HCT116 (cell line): ENCODE measurements around the gene PHOX2A. TPM values are rescaled to one million over a fixed set of nuclear protein-coding genes. Genes with fewer than 3 reads are reported as not detected.

Experiments
- ATAC-seq: fragments of 200-7000 bp; cut with Tn5 transposase; 2 replicates; pipeline ENCODE4 v1.9.1; 2020; ENCODE audit warnings: mild to moderate bottlenecking, moderate library complexity
- BruUV-seq: library from RNA; stranded (reverse); fragments of 400-500 nt; replicated peaks from 2 replicates; lab custom pipeline; 2021; lab: Mats Ljungman, UMichigan
- CTCF ChIA-PET: fragments of 300-600 bp; sonication (Branson Sonifier 250); formaldehyde crosslinking; loops from one replicate; lab custom pipeline; 2021; ENCODE audit warnings: antibody characterized with exemption; lab: Charles Lee
- POLR2A ChIA-PET: fragments of 300-600, 350-600 bp; sonication (Branson Sonifier 250); formaldehyde crosslinking; loops from one replicate; lab custom pipeline; 2021; ENCODE audit warnings: antibody characterized with exemption; lab: Charles Lee
- RAD21 ChIA-PET, 2 experiments: fragments of 300-600 bp; sonication (Branson Sonifier 250); formaldehyde crosslinking; loops; one replicate each; lab custom pipeline; 2023; ENCODE audit warnings: low total read pairs in 2 of 2; ENCODE audit not compliant: uncharacterized antibody in 2 of 2, unreplicated experiment in 2 of 2, low non-redundant PET in 1 of 2; lab: Charles Lee
- DNase-seq: peaks from one replicate; pipeline ENCODE4 v3.0.0-alpha.2; 2010; ENCODE audit warnings: low read depth, low spot score
- H2AFZ ChIP-seq: fragments of 200-600 bp; shearing (Covaris generic), sonication (generic); 2 replicates; pipeline ENCODE4 v1.6.1; 2017; ENCODE audit warnings: low read depth, mixed run types, mixed read lengths, antibody characterized with exemption, low read length; ENCODE audit not compliant: poor library complexity, severe bottlenecking
- H3K27ac ChIP-seq: 2 replicates; pipeline ENCODE4 v1.5.1; 2012; ENCODE audit warnings: low read depth, low read length
- H3K27me3 ChIP-seq: fragments of 200-600 bp; sonication (generic); 2 replicates; pipeline ENCODE4 v1.6.1; 2016; ENCODE audit warnings: mixed run types, low read length, mixed read lengths; ENCODE audit not compliant: insufficient read depth
- H3K36me3 ChIP-seq, 2 experiments: fragments of 200-500 bp in 1 of 2; fragments of 200-600 bp in 1 of 2; sonication (Bioruptor generic) in 1 of 2; sonication (generic) in 1 of 2; 2 replicates each; pipeline versions ENCODE4 v1.5.1 to v1.6.1; 2014 to 2016; ENCODE audit warnings: low read length in 2 of 2, inconsistent platforms in 1 of 2, mixed read lengths in 1 of 2, mixed run types in 1 of 2; ENCODE audit not compliant: insufficient read depth in 2 of 2, control insufficient read depth in 1 of 2
- H3K4me1 ChIP-seq, 2 experiments: fragments of 200-600 bp in 1 of 2; sonication (generic) in 1 of 2; 2 replicates each; pipeline versions ENCODE4 v1.5.1 to v1.6.1; 2012 to 2017; ENCODE audit warnings: low read length in 2 of 2, inconsistent platforms in 1 of 2, mild to moderate bottlenecking in 1 of 2, mixed read lengths in 1 of 2, mixed run types in 1 of 2, moderate library complexity in 1 of 2; ENCODE audit not compliant: insufficient read depth in 2 of 2, control insufficient read depth in 1 of 2
- H3K4me2 ChIP-seq: fragments of 200-600 bp; sonication (generic); 2 replicates; pipeline ENCODE4 v1.6.1; 2017; ENCODE audit warnings: mixed run types, low read length, mixed read lengths
- H3K4me3 ChIP-seq, 2 experiments: fragments of 200-600 bp in 1 of 2; sonication (generic) in 1 of 2; replicated peaks in 1 of 2; 2 replicates each; pipeline ENCODE4 v1.5.1; 2011 to 2016; ENCODE audit warnings: low read length in 2 of 2, control low read depth in 1 of 2, low read depth in 1 of 2, mild to moderate bottlenecking in 1 of 2, mixed read lengths in 1 of 2, mixed run types in 1 of 2
- H3K79me2 ChIP-seq: fragments of 200-600 bp; sonication (generic); 2 replicates; pipeline ENCODE4 v1.6.1; 2017; ENCODE audit warnings: mild to moderate bottlenecking, mixed run types, low read length, moderate library complexity, mixed read lengths; ENCODE audit not compliant: insufficient read depth
- H3K9ac ChIP-seq: fragments of 200-600 bp; sonication (generic); 2 replicates; pipeline ENCODE4 v1.6.1; 2016; ENCODE audit warnings: low read length, mixed read lengths
- H3K9me2 ChIP-seq: fragments of 200-600 bp; sonication (generic), shearing (Covaris generic); 2 replicates; pipeline ENCODE4 v1.6.1; 2017; ENCODE audit warnings: mixed run types, mild to moderate bottlenecking, moderate library complexity; ENCODE audit not compliant: insufficient read depth
- H3K9me3 ChIP-seq, 2 experiments: fragments of 200-500 bp in 1 of 2; fragments of 200-600 bp in 1 of 2; sonication (Bioruptor generic) in 1 of 2; sonication (generic) in 1 of 2; 2 replicates each; pipeline ENCODE4 v1.6.1; 2014 to 2017; ENCODE audit warnings: low read length in 2 of 2, mixed read lengths in 2 of 2, inconsistent platforms in 1 of 2, low read depth in 1 of 2, mild to moderate bottlenecking in 1 of 2, mixed run types in 1 of 2, moderate library complexity in 1 of 2; ENCODE audit not compliant: control insufficient read depth in 1 of 2, insufficient read depth in 1 of 2
- H4K20me1 ChIP-seq: fragments of 200-600 bp; sonication (generic), shearing (Covaris generic); 2 replicates; pipeline ENCODE4 v1.6.1; 2017; ENCODE audit warnings: mixed run types, mild to moderate bottlenecking, moderate library complexity; ENCODE audit not compliant: insufficient read depth
- ATF3 ChIP-seq: IDR thresholded peaks from 2 replicates; pipeline ENCODE4 v1.6.1; 2012
- CEBPB ChIP-seq: IDR thresholded peaks from 2 replicates; pipeline ENCODE4 v1.6.1; 2012; ENCODE audit warnings: low read depth
- CTCF ChIP-seq, 3 experiments: fragments of 200-600 bp in 1 of 3; sonication (generic) in 1 of 3; IDR thresholded peaks in 2 of 3; conservative IDR thresholded peaks in 1 of 3; 2 replicates each; pipeline ENCODE4 v1.5.1; 2012 to 2017; ENCODE audit warnings: low read depth in 2 of 3, low read length in 2 of 3, antibody characterized with exemption in 1 of 3, borderline replicate concordance in 1 of 3, control low read depth in 1 of 3, mild to moderate bottlenecking in 1 of 3, mixed read lengths in 1 of 3, mixed run types in 1 of 3, moderate library complexity in 1 of 3; ENCODE audit not compliant: insufficient read depth in 1 of 3
- EGR1 ChIP-seq: IDR thresholded peaks from 2 replicates; pipeline ENCODE4 v1.6.1; 2012; ENCODE audit warnings: low read depth
- ELF1 ChIP-seq: IDR thresholded peaks from 2 replicates; pipeline ENCODE4 v1.6.1; 2012; ENCODE audit warnings: low read depth, borderline replicate concordance
- EZH2phosphoT487 ChIP-seq: fragments of 200-600 bp; IDR thresholded peaks from 2 replicates; pipeline ENCODE4 v1.6.1; 2018; ENCODE audit warnings: antibody characterized with exemption, borderline replicate concordance
- MAX ChIP-seq: IDR thresholded peaks from 2 replicates; pipeline ENCODE4 v1.6.1; 2012
- POLR2A ChIP-seq: IDR thresholded peaks from 2 replicates; pipeline ENCODE4 v1.7.0; 2011; ENCODE audit warnings: borderline replicate concordance; ENCODE audit not compliant: insufficient read depth, insufficient read length; ENCODE audit errors: extremely low read depth
- POLR2AphosphoS5 ChIP-seq: IDR thresholded peaks from 2 replicates; pipeline ENCODE4 v1.6.1; 2011; ENCODE audit warnings: mild to moderate bottlenecking, low read depth, low read length, moderate library complexity
- RAD21 ChIP-seq: IDR thresholded peaks from 2 replicates; pipeline ENCODE4 v1.6.1; 2012; ENCODE audit warnings: low read depth, mild to moderate bottlenecking
- SIN3A ChIP-seq: IDR thresholded peaks from 2 replicates; pipeline ENCODE4 v1.6.1; 2012; ENCODE audit warnings: low read depth
- SP1 ChIP-seq: IDR thresholded peaks from 2 replicates; pipeline ENCODE4 v1.6.1; 2012; ENCODE audit warnings: low read depth
- SRF ChIP-seq: IDR thresholded peaks from 2 replicates; pipeline ENCODE4 v1.6.1; 2012; ENCODE audit warnings: low read depth
- TCF7L2 ChIP-seq: IDR thresholded peaks from 2 replicates; pipeline ENCODE4 v1.7.0; 2011; ENCODE audit warnings: borderline replicate concordance, inconsistent platforms; ENCODE audit not compliant: insufficient read depth, insufficient read length; ENCODE audit errors: extremely low read depth
- YY1 ChIP-seq: IDR thresholded peaks from 2 replicates; pipeline ENCODE4 v1.6.1; 2011; ENCODE audit warnings: low read length, low read depth, moderate library complexity, mild to moderate bottlenecking; ENCODE audit not compliant: insufficient replicate concordance; ENCODE audit errors: extremely low read depth
- ZFX ChIP-seq: fragments of 450-650 bp; IDR thresholded peaks from 2 replicates; pipeline ENCODE4 v1.6.1; 2017
- ZNF274 ChIP-seq: fragments of 200-500 bp; sonication (Bioruptor generic); IDR thresholded peaks from 2 replicates; pipeline ENCODE4 v1.6.1; 2014; ENCODE audit warnings: mild to moderate bottlenecking, low read depth, low read length, inconsistent platforms
- intact Hi-C: fragments of 100-400 bp; cut with micrococcal nuclease; formaldehyde crosslinking; loops from 2 replicates; pipeline ENCODE4 v1.10.0; 2022
- total RNA-seq: library from RNA; stranded (reverse); gene quantifications from one replicate; pipeline ENCODE4 v1.2.1, GENCODE V29; 2021; ENCODE audit not compliant: unreplicated experiment

The PHOX2A gene
- total RNA-seq, 1 experiment from 2014 or later: not detected

- ATAC-seq: no peak
- no peak overlapping the region for H3K27ac ChIP-seq
- no peaks in the 10 kb centered on the region for H3K36me3 ChIP-seq
- H3K9me2 ChIP-seq: no peaks in the 10 kb centered on the region
- no peak overlapping the region for H2AFZ ChIP-seq
- no peaks in the 10 kb centered on the region for H4K20me1 ChIP-seq
- H3K4me2 ChIP-seq: no peak overlapping the region
- BruUV-seq: no TSS peak
- intact Hi-C loops: no loop called here
- no peak overlapping the region for H3K9ac ChIP-seq
- H3K4me3 ChIP-seq: no peak overlapping the region
- CTCF ChIA-PET: no interaction called here
- no peaks in the 10 kb centered on the region; a peak in 1 of 4 replicates for H3K4me1 ChIP-seq
- H3K9me3 ChIP-seq: no peaks in the 10 kb centered on the region
- no peak for DNase-seq
- no peaks in the 10 kb centered on the region for H3K27me3 ChIP-seq
- POLR2A ChIA-PET: no interaction called here
- RAD21 ChIA-PET: no interaction called here
- TF ChIP-seq ZFX (no peak), CTCF (IDR thresholded peaks at IDR 0.05 in 2 of 3, conservative IDR thresholded peaks at IDR 0.05 in 1 of 3; ENCODE audit: borderline replicate concordance in 1 of 3, insufficient read depth in 1 of 3, low read depth in 2 of 3, low read length in 2 of 3) (no peak), RAD21 (no peak), ATF3 (no peak), ZNF274 (no peak), SP1 (no peak), EZH2phosphoT487 (no peak), ELF1 (no peak), EGR1 (no peak), CEBPB (no peak), SIN3A (no peak), TCF7L2 (no peak), POLR2A (no peak), SRF (no peak), POLR2AphosphoS5 (no peak), YY1 (no peak), MAX (no peak)
- TF ChIP-seq, all 23 proteins: peak for 0
- no peaks in the 10 kb centered on the region for H3K79me2 ChIP-seq
These were observed 6.0 kb upstream of the PHOX2A start for GRCh38 chr11:72249961-72250360.
